ENCODE results near the gene KCNS1.

- no peak for TF ChIP-seq CTCF (conservative IDR thresholded peaks at IDR 0.05; ENCODE audit: low read depth, low read length)
- no peak for TF ChIP-seq EZH2 (IDR thresholded peaks at IDR 0.05; ENCODE audit: borderline replicate concordance, low read depth, low read length, poor library complexity, severe bottlenecking)
Measured at GRCh38 chr20:45094201-45094600, 6.7 kb downstream of the KCNS1 start.
